NCI-H2029 (cell line): ENCODE results near the gene LRMDA.

Experiments
- DNase-seq: peaks from one replicate; lab custom pipeline; 2025; lab: John Stamatoyannopoulos, UW

The LRMDA gene

GRCh38 chr10:75924309-75924902, 493.0 kb downstream of the LRMDA start:
- no peak for DNase-seq

GRCh38 chr10:75925999-75926398, 494.6 kb downstream of the LRMDA start:
- DNase-seq, result no peak

DNA sequence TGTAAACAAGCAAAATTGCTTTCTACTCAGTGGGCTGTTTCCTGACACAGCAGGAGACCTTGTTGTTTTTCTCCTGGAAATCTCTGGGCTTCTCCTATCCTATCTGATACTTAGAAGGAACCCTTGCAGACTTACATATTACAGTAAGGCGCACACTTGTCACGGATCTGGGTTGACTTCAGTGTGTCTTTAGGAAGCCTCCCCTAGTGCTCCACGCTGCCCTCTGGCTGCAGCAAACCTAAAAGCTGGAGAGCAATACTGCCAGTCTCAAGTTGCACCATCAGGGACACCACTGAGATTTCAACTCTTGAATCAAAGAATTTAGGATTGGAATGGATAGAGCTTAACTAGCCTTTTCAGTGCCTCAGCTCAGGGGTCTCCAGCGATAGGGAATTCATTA, 495.3 kb downstream of the LRMDA start:
- peak; percentile 7 for DNase-seq

GRCh38 chr10:75928231-75928630, 496.8 kb downstream of the LRMDA start:
- DNase-seq, result no peak

- no peak for DNase-seq
These were observed 498.3 kb downstream of the LRMDA start for GRCh38 chr10:75929630-75930161.

DNA sequence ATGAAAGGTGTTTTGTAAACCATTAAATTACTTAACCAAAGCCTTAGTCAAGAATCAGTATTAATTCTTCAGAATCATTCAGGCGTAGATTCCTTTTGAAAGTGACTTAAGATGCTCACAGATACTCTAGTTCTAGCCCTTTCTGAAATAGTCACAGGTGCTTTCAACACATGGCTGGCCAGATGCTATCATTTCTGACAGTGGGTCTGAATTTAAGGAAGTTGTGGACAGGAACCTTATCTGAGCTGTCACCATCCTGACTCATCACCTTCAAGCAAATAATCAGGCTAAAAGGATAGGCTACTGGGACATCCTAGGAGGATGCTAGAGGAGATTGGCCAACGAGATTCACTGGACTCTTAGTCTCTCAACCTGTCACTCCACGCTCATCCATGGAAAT, 501.5 kb downstream of the LRMDA start:
- no peak for DNase-seq

GRCh38 chr10:75935240-75935639, 503.8 kb downstream of the LRMDA start:
- no peak for DNase-seq

GRCh38 chr10:75935650-75936400, 504.4 kb downstream of the LRMDA start:
- no peak for DNase-seq

- no peak for DNase-seq
These were observed 505.4 kb downstream of the LRMDA start for GRCh38 chr10:75936841-75937240.

DNA sequence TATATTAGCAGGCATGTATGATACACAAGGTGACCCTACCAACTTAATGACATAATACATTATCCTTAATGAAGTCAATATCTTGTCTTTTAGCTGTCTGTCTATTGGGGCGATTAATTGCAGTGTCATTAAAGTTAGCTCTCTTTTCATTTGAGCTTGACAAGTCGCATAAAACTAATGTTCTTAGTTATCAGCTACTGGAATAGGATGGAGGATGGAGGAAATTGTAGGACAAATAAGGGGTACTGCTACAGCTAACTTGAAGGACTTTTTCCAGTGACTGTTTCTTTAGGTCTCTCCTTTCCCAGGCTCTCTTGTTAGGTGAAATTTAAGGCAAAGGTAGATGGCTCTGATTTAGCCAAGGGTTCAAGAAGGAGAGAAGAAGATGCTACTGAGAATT, 506.4 kb downstream of the LRMDA start:
- no peak for DNase-seq

DNA sequence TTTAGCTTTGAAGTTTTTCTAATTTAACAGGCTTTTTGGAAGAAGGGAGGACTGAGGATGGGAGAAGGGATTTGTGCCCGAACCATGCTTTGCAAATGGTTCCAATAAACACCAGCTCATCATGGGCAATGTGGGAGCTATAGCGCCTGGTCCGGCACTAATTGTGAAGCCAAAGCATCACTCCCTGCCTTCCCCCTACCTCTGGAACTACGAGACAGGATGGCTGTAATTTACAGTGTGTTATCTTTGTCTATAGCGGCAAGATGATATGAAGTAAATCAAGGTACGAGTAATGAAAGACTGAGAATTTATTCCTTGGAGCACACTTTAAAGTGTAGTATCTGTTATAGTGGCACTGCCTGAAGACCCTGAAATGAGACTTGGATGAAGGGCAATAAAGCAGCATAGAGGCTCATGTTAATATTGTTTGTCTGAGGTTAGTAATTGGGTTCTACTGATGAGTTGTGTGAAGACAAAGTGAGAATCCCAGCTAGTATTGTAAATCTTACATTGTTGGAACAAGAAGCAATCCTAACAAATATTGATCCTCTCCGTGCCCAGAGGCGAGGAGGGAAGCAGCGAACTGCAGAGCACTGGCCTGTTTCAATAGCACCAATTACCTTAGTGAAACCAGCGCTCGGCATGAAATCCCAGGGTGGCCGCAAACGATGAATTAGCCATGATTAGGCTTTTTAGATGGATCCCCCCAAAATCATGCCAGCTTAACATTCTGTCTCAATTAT, 507.1 kb downstream of the LRMDA start:
- DNase-seq, result no peak

DNA sequence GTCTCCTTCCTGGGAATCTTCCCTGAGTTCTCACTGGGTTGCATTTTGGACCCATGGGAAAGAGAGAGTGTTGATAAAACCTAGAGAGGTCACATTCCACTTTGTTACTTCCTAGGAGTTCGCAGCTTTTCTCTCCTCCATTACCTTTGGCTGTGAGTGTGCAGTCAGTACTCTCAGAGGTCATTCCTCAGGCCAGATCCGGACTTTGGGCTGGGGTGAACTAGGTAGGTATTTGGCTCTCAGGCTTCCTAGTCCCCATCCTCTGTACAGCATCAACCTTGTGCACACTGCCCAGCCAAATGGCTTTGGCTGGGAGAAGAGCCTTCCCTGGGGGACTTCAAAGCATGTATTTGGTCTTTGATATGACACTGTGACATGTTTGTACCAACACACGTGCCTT, 508.1 kb downstream of the LRMDA start:
- DNase-seq, result no peak

DNA sequence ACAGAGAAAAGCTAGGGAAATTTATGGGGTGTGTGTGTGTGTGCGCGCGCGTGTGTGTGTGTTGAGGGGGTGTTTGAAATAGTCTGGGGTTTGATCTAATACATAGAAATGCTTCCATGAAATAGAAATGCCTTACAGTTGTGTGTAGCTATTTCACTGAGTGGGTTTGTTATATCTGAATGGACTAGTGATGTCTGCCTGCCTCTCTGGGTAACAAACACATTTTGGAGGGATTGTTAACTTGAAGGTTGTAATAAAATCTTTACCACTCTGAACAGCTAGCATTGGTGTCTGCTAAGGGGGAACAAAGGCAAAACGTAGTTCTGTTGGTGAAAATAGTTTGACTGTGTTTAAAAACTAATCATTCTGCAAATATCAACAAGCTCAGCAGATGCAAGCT, 509.3 kb downstream of the LRMDA start:
- DNase-seq, result no peak

- no peak for DNase-seq
These were observed 509.9 kb downstream of the LRMDA start for GRCh38 chr10:75941223-75941801.

GRCh38 chr10:75944061-75944460, 512.6 kb downstream of the LRMDA start:
- DNase-seq, result no peak

- DNase-seq, result no peak
These were observed 517.2 kb downstream of the LRMDA start for GRCh38 chr10:75948583-75948982.

GRCh38 chr10:75950307-75950706, 518.9 kb downstream of the LRMDA start:
- DNase-seq, result no peak

GRCh38 chr10:75950997-75951589, 519.7 kb downstream of the LRMDA start:
- DNase-seq, result no peak

GRCh38 chr10:75951627-75952026, 520.2 kb downstream of the LRMDA start:
- no peak for DNase-seq

GRCh38 chr10:75952093-75952492, 520.7 kb downstream of the LRMDA start:
- no peak for DNase-seq

DNA sequence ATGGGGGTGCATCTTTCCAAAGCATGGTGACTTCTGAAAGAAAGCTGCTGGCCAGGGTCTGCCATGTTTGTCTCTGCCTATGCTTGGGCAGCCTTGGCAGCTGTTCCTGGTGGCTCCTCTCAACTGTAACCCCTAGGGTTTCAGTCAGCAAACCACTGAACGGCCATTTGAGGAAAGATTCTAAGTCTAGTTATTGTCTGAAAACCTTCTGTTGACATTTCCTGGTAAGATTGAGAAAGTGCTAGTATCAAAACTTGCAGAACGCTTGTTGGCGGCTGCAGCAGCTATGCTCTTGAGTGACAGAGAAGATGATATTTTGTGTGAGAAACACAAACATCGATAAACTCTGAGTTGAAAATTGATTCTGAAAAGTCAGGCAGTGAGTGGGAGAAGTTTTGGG, 523.1 kb downstream of the LRMDA start:
- DNase-seq, result no peak

GRCh38 chr10:75955973-75956502, 524.6 kb downstream of the LRMDA start:
- DNase-seq, result no peak
